Measurements from ENCODE around the gene TCIRG1.

DNA sequence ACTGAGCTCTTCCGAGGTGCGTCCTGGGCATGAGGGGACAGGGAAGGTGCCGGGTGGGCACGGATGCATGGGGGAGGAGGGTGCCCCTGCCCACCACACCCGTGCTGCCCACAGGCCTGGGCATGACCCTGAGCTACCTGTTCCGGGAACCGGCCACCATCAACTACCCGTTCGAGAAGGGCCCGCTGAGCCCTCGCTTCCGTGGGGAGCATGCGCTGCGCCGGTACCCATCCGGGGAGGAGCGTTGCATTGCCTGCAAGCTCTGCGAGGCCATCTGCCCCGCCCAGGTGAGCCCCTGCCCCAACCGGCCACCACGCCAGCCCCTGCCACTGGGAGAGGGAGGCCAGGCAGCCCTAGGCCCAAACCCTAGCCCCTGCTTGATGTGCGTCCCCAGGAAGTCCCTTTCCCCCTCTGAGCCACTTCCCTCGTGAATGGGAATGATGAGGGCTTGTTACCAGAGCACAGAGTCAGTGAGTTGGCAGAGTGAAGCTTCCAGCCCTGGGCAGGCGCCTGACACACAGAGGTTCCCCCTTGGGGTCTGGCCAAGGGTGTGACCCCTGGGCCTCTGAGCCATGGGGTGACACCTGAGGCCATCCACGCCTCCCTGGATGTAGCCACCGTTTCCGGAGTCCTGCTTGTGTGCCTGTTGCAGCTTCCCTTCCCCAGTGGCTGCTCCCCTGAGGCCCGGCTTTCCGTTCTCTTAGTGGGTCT lies 5.7 kb upstream of the TCIRG1 start:
- TF ChIP-seq GATA2 (IDR thresholded peaks at IDR 0.05; ENCODE audit: low read depth, low read length) (no peak), GATA3 (IDR thresholded peaks at IDR 0.05; ENCODE audit: low read depth, low read length) (no peak)

Data from SH-SY5Y (cell line).